Cortex of kidney (tissue), 1 donor: Measurements from ENCODE around the gene TESK1.

Experiments used
- DNase-seq: peaks from one replicate; lab custom pipeline; 2025; lab: John Stamatoyannopoulos, UW

TESK1 gene

GRCh38 chr9:35604578-35605350 is at the start of gene TESK1:
TSS of gene TESK1 (plus strand) at chr9:35605262. CDS start at chr9:35605620, 358 bp downstream.
- no peak for DNase-seq

- DNase-seq, result no peak
Measured at GRCh38 chr9:35555881-35556280, 49.2 kb upstream of the TESK1 start.

- DNase-seq, result no peak
Measured at GRCh38 chr9:35556776-35557175, 48.3 kb upstream of the TESK1 start.

- no peak for DNase-seq
Measured at GRCh38 chr9:35557320-35557719, 47.7 kb upstream of the TESK1 start.

GRCh38 chr9:35558185-35558584 is 46.9 kb upstream of the TESK1 start:
- no peak for DNase-seq

- DNase-seq, result no peak
Measured at GRCh38 chr9:35559792-35560530, 45.1 kb upstream of the TESK1 start.

- DNase-seq, result no peak
Measured at GRCh38 chr9:35560625-35561337, 44.3 kb upstream of the TESK1 start.

GRCh38 chr9:35561468-35562261 is 43.4 kb upstream of the TESK1 start:
- no peak for DNase-seq

- no peak for DNase-seq
Measured at GRCh38 chr9:35562895-35563780, 41.9 kb upstream of the TESK1 start.

GRCh38 chr9:35563791-35564197 is 41.3 kb upstream of the TESK1 start:
- no peak for DNase-seq

GRCh38 chr9:35564658-35565061 is 40.4 kb upstream of the TESK1 start:
- no peak for DNase-seq

- DNase-seq, result no peak
Measured at GRCh38 chr9:35566417-35566816, 38.6 kb upstream of the TESK1 start.

- no peak for DNase-seq
Measured at GRCh38 chr9:35568196-35568595, 36.9 kb upstream of the TESK1 start.

- no peak for DNase-seq
Measured at GRCh38 chr9:35569206-35569605, 35.9 kb upstream of the TESK1 start.

GRCh38 chr9:35570709-35571504 is 34.2 kb upstream of the TESK1 start:
- no peak for DNase-seq

GRCh38 chr9:35574578-35575122 is 30.4 kb upstream of the TESK1 start:
- no peak for DNase-seq

- DNase-seq, result no peak
Measured at GRCh38 chr9:35575478-35575877, 29.6 kb upstream of the TESK1 start.

GRCh38 chr9:35577486-35577885 is 27.6 kb upstream of the TESK1 start:
- no peak for DNase-seq

GRCh38 chr9:35579130-35579529 is 25.9 kb upstream of the TESK1 start:
- no peak for DNase-seq
